GM19025 (cell line): ENCODE results near the gene HEY2.
A peak's percentile ranks its signal among the peaks of the same experiment; 100 is the strongest.
"Not testable (repeated sequence)": the region's sequence is repeated elsewhere in the genome, so short reads cannot be mapped to it uniquely, and the experiment has no call there.

Experiments
- ATAC-seq: cut with Tn5 transposase; IDR thresholded peaks from one replicate; pipeline ENCODE4 v1.9.1; 2021; ENCODE audit warnings: mild to moderate bottlenecking, low read depth, moderate library complexity; ENCODE audit not compliant: unreplicated experiment

Gene HEY2

GRCh38 chr6:125764121-125764671, 14.8 kb downstream of the HEY2 start:
- ATAC-seq: no peak

- ATAC-seq: no peak
Observed at GRCh38 chr6:125765944-125766343, 16.5 kb downstream of the HEY2 start.

GRCh38 chr6:125766641-125767040, 17.2 kb downstream of the HEY2 start:
- ATAC-seq: no peak

GRCh38 chr6:125769147-125769783, 19.8 kb downstream of the HEY2 start:
- ATAC-seq: no peak

GRCh38 chr6:125773387-125774341, 24.2 kb downstream of the HEY2 start:
- ATAC-seq: no peak

- not testable (repeated sequence) for ATAC-seq
Observed at GRCh38 chr6:125776107-125776826, 26.8 kb downstream of the HEY2 start.

- ATAC-seq: peak; percentile 72
Observed at GRCh38 chr6:125779924-125780539, 30.6 kb downstream of the HEY2 start.

- peak; percentile 65 for ATAC-seq
Observed at GRCh38 chr6:125780540-125781313, 31.3 kb downstream of the HEY2 start.

GRCh38 chr6:125781314-125781868, 32.0 kb downstream of the HEY2 start:
- peak; percentile 30 for ATAC-seq

- ATAC-seq: no peak
Observed at GRCh38 chr6:125784365-125784764, 34.9 kb downstream of the HEY2 start.

GRCh38 chr6:125787791-125788190, 38.4 kb downstream of the HEY2 start:
- ATAC-seq: no peak

- no peak for ATAC-seq
Observed at GRCh38 chr6:125789167-125789566, 39.7 kb downstream of the HEY2 start.

- ATAC-seq: peak; percentile 8
Observed at GRCh38 chr6:125789576-125790357, 40.3 kb downstream of the HEY2 start.

- peak; percentile 79 for ATAC-seq
Observed at GRCh38 chr6:125790358-125791150, 41.1 kb downstream of the HEY2 start, which contains the start of gene NCOA7. Gene NCOA7 (plus strand): TSS chr6:125790960. CDS start chr6:125815355, 24,395 bp downstream.

- ATAC-seq: peak; percentile 18
Observed at GRCh38 chr6:125791151-125791819, 41.9 kb downstream of the HEY2 start.

GRCh38 chr6:125791820-125792165, 42.4 kb downstream of the HEY2 start:
- no peak for ATAC-seq

GRCh38 chr6:125792172-125792571, 42.7 kb downstream of the HEY2 start:
- no peak for ATAC-seq
